ENCODE measurements around the gene BICDL1.

BICDL1 gene

GRCh38 chr12:120116441-120116791 lies 127.4 kb downstream of the BICDL1 start, which contains the start of gene RAB35:
Gene RAB35, minus strand, starts transcription at chr12:120116753. Its CDS starts 103 bp downstream, at chr12:120116650.
- Histone ChIP-seq H3K9me3 (ENCODE audit: control insufficient read depth, insufficient read depth, low read length) (no peaks in the 10 kb centered on the region), H3K27me3 (ENCODE audit: control insufficient read depth, insufficient read depth, low read length) (no peaks in the 10 kb centered on the region), H3K36me3 (ENCODE audit: control insufficient read depth, insufficient read depth, low read length) (peaks cover 3% of the 10 kb centered on the region), H3K9ac (ENCODE audit: low read depth, low read length) (peak within 1 kb of the TSS; percentile 87), H3K4me3 (ENCODE audit: low read depth, low read length) (peak within 1 kb of the TSS; percentile 92), H3K4me1 (ENCODE audit: control insufficient read depth, insufficient read depth, low read length) (peaks cover 13% of the 10 kb centered on the region)

- Histone ChIP-seq H3K4me3 (ENCODE audit: low read depth, low read length) (peak overlapping the region; percentile 78), H3K9ac (ENCODE audit: low read depth, low read length) (peak overlapping the region; percentile 87), H3K36me3 (ENCODE audit: control insufficient read depth, insufficient read depth, low read length) (peaks cover 3% of the 10 kb centered on the region), H3K9me3 (ENCODE audit: control insufficient read depth, insufficient read depth, low read length) (no peaks in the 10 kb centered on the region), H3K27me3 (ENCODE audit: control insufficient read depth, insufficient read depth, low read length) (no peaks in the 10 kb centered on the region), H3K4me1 (ENCODE audit: control insufficient read depth, insufficient read depth, low read length) (peaks cover 13% of the 10 kb centered on the region)
Measured at GRCh38 chr12:120116792-120117651, 128.0 kb downstream of the BICDL1 start.

GRCh38 chr12:120117961-120118320 lies 128.9 kb downstream of the BICDL1 start:
- Histone ChIP-seq H3K4me1 (ENCODE audit: control insufficient read depth, insufficient read depth, low read length) (peaks cover 13% of the 10 kb centered on the region), H3K4me3 (ENCODE audit: low read depth, low read length) (peak overlapping the region; percentile 78), H3K27me3 (ENCODE audit: control insufficient read depth, insufficient read depth, low read length) (no peaks in the 10 kb centered on the region), H3K36me3 (ENCODE audit: control insufficient read depth, insufficient read depth, low read length) (peaks cover 3% of the 10 kb centered on the region), H3K9ac (ENCODE audit: low read depth, low read length) (peak overlapping the region; percentile 87), H3K9me3 (ENCODE audit: control insufficient read depth, insufficient read depth, low read length) (no peaks in the 10 kb centered on the region)

GRCh38 chr12:120118321-120119061 lies 129.5 kb downstream of the BICDL1 start:
- Histone ChIP-seq H3K9ac (ENCODE audit: low read depth, low read length) (no peak overlapping the region), H3K27me3 (ENCODE audit: control insufficient read depth, insufficient read depth, low read length) (no peaks in the 10 kb centered on the region), H3K9me3 (ENCODE audit: control insufficient read depth, insufficient read depth, low read length) (no peaks in the 10 kb centered on the region), H3K36me3 (ENCODE audit: control insufficient read depth, insufficient read depth, low read length) (peaks cover 3% of the 10 kb centered on the region), H3K4me1 (ENCODE audit: control insufficient read depth, insufficient read depth, low read length) (peaks cover 13% of the 10 kb centered on the region), H3K4me3 (ENCODE audit: low read depth, low read length) (peak overlapping the region; percentile 78)

- H3K9ac ChIP-seq (ENCODE audit: low read depth, low read length): no peak overlapping the region
- H3K4me3 ChIP-seq (ENCODE audit: low read depth, low read length): no peak overlapping the region
Measured at GRCh38 chr12:120119271-120119973, 130.4 kb downstream of the BICDL1 start.

GRCh38 chr12:120121343-120121742 lies 132.3 kb downstream of the BICDL1 start:
- no peaks in the 10 kb centered on the region for H3K27me3 ChIP-seq (ENCODE audit: control insufficient read depth, insufficient read depth, low read length)
- no peak overlapping the region for H3K9ac ChIP-seq (ENCODE audit: low read depth, low read length)
- peaks cover 4% of the 10 kb centered on the region for H3K4me1 ChIP-seq (ENCODE audit: control insufficient read depth, insufficient read depth, low read length)
- H3K9me3 ChIP-seq (ENCODE audit: control insufficient read depth, insufficient read depth, low read length): no peaks in the 10 kb centered on the region
- H3K36me3 ChIP-seq (ENCODE audit: control insufficient read depth, insufficient read depth, low read length): no peaks in the 10 kb centered on the region
- H3K4me3 ChIP-seq (ENCODE audit: low read depth, low read length): no peak overlapping the region

More at GRCh38 chr12:120119271-120119973, 130.4 kb downstream of the BICDL1 start:
- H3K9me3 ChIP-seq (ENCODE audit: control insufficient read depth, insufficient read depth, low read length): no peaks in the 10 kb centered on the region
- peaks cover 3% of the 10 kb centered on the region for H3K36me3 ChIP-seq (ENCODE audit: control insufficient read depth, insufficient read depth, low read length)
- peaks cover 13% of the 10 kb centered on the region for H3K4me1 ChIP-seq (ENCODE audit: control insufficient read depth, insufficient read depth, low read length)
- H3K27me3 ChIP-seq (ENCODE audit: control insufficient read depth, insufficient read depth, low read length): no peaks in the 10 kb centered on the region

GRCh38 chr12:120121766-120122293 lies 132.8 kb downstream of the BICDL1 start:
- H3K4me1 ChIP-seq (ENCODE audit: control insufficient read depth, insufficient read depth, low read length): peaks cover 4% of the 10 kb centered on the region
- no peaks in the 10 kb centered on the region for H3K9me3 ChIP-seq (ENCODE audit: control insufficient read depth, insufficient read depth, low read length)
- H3K4me3 ChIP-seq (ENCODE audit: low read depth, low read length): no peak overlapping the region
- H3K27me3 ChIP-seq (ENCODE audit: control insufficient read depth, insufficient read depth, low read length): no peaks in the 10 kb centered on the region
- H3K9ac ChIP-seq (ENCODE audit: low read depth, low read length): no peak overlapping the region
- no peaks in the 10 kb centered on the region for H3K36me3 ChIP-seq (ENCODE audit: control insufficient read depth, insufficient read depth, low read length)

- Histone ChIP-seq H3K9ac (ENCODE audit: low read depth, low read length) (no peak overlapping the region), H3K4me3 (ENCODE audit: low read depth, low read length) (no peak overlapping the region), H3K9me3 (ENCODE audit: control insufficient read depth, insufficient read depth, low read length) (no peaks in the 10 kb centered on the region), H3K27me3 (ENCODE audit: control insufficient read depth, insufficient read depth, low read length) (no peaks in the 10 kb centered on the region), H3K4me1 (ENCODE audit: control insufficient read depth, insufficient read depth, low read length) (no peaks in the 10 kb centered on the region), H3K36me3 (ENCODE audit: control insufficient read depth, insufficient read depth, low read length) (peaks cover 22% of the 10 kb centered on the region)
Measured at GRCh38 chr12:120125029-120125428, 136.0 kb downstream of the BICDL1 start.

GRCh38 chr12:120125792-120126634 lies 137.0 kb downstream of the BICDL1 start:
- peaks cover 32% of the 10 kb centered on the region for H3K36me3 ChIP-seq (ENCODE audit: control insufficient read depth, insufficient read depth, low read length)

GRCh38 chr12:120126635-120127005 lies 137.6 kb downstream of the BICDL1 start:
- no peaks in the 10 kb centered on the region for H3K4me1 ChIP-seq (ENCODE audit: control insufficient read depth, insufficient read depth, low read length)
- no peaks in the 10 kb centered on the region for H3K27me3 ChIP-seq (ENCODE audit: control insufficient read depth, insufficient read depth, low read length)
- no peaks in the 10 kb centered on the region for H3K9me3 ChIP-seq (ENCODE audit: control insufficient read depth, insufficient read depth, low read length)
- no peak overlapping the region for H3K4me3 ChIP-seq (ENCODE audit: low read depth, low read length)
- H3K36me3 ChIP-seq (ENCODE audit: control insufficient read depth, insufficient read depth, low read length): peaks cover 38% of the 10 kb centered on the region
- no peak overlapping the region for H3K9ac ChIP-seq (ENCODE audit: low read depth, low read length)

More at GRCh38 chr12:120125792-120126634, 137.0 kb downstream of the BICDL1 start:
- no peak overlapping the region for H3K9ac ChIP-seq (ENCODE audit: low read depth, low read length)
- no peaks in the 10 kb centered on the region for H3K9me3 ChIP-seq (ENCODE audit: control insufficient read depth, insufficient read depth, low read length)
- no peak overlapping the region for H3K4me3 ChIP-seq (ENCODE audit: low read depth, low read length)
- H3K27me3 ChIP-seq (ENCODE audit: control insufficient read depth, insufficient read depth, low read length): no peaks in the 10 kb centered on the region
- no peaks in the 10 kb centered on the region for H3K4me1 ChIP-seq (ENCODE audit: control insufficient read depth, insufficient read depth, low read length)

GRCh38 chr12:120130011-120130410 lies 141.0 kb downstream of the BICDL1 start:
- H3K36me3 ChIP-seq (ENCODE audit: control insufficient read depth, insufficient read depth, low read length): peaks cover 70% of the 10 kb centered on the region
- H3K27me3 ChIP-seq (ENCODE audit: control insufficient read depth, insufficient read depth, low read length): no peaks in the 10 kb centered on the region
- H3K9ac ChIP-seq (ENCODE audit: low read depth, low read length): no peak overlapping the region
- no peaks in the 10 kb centered on the region for H3K4me1 ChIP-seq (ENCODE audit: control insufficient read depth, insufficient read depth, low read length)
- H3K4me3 ChIP-seq (ENCODE audit: low read depth, low read length): no peak overlapping the region
- no peaks in the 10 kb centered on the region for H3K9me3 ChIP-seq (ENCODE audit: control insufficient read depth, insufficient read depth, low read length)
